HG03064 (cell line): Measurements from ENCODE around the gene C2CD2L.
"Not testable (repeated sequence)": the region's sequence is repeated elsewhere in the genome, so short reads cannot be mapped to it uniquely, and the experiment has no call there.

Experiments
- ATAC-seq: cut with Tn5 transposase; IDR thresholded peaks from one replicate; pipeline ENCODE4 v1.9.1; 2021; ENCODE audit warnings: low read depth; ENCODE audit not compliant: unreplicated experiment

The C2CD2L gene

GRCh38 chr11:119092880-119093842 is 14.0 kb upstream of the C2CD2L start:
- no peak for ATAC-seq

- ATAC-seq, result peak; percentile 5
Observed at GRCh38 chr11:119093942-119094815, 13.0 kb upstream of the C2CD2L start.

GRCh38 chr11:119094816-119095065 is 12.4 kb upstream of the C2CD2L start:
- ATAC-seq, result peak; percentile 48

- ATAC-seq, result peak; percentile 70
Observed at GRCh38 chr11:119095066-119095880, 11.9 kb upstream of the C2CD2L start.

- no peak for ATAC-seq
Observed at GRCh38 chr11:119099711-119100110, 7.4 kb upstream of the C2CD2L start.

GRCh38 chr11:119100246-119100970 is 6.7 kb upstream of the C2CD2L start:
- no peak for ATAC-seq

GRCh38 chr11:119100994-119101758 is 6.0 kb upstream of the C2CD2L start:
- ATAC-seq, result peak; percentile 8

- peak; percentile 70 for ATAC-seq
Observed at GRCh38 chr11:119101759-119102423, 5.3 kb upstream of the C2CD2L start, which contains the start of gene DPAGT1. TSS of gene DPAGT1 (minus strand) at chr11:119101853. CDS start at chr11:119101655, 198 bp downstream.

- ATAC-seq, result not testable (repeated sequence)
Observed at GRCh38 chr11:119103161-119103664, 3.9 kb upstream of the C2CD2L start.

GRCh38 chr11:119103793-119104192 is 3.4 kb upstream of the C2CD2L start:
- ATAC-seq, result no peak

GRCh38 chr11:119107538-119108145 is 498 bp downstream of the C2CD2L start:
- peak; percentile 24 for ATAC-seq

GRCh38 chr11:119108146-119108856 is 1.2 kb downstream of the C2CD2L start:
- ATAC-seq, result no peak

GRCh38 chr11:119108857-119109221 is 1.7 kb downstream of the C2CD2L start:
- ATAC-seq, result no peak

GRCh38 chr11:119109843-119110242 is 2.7 kb downstream of the C2CD2L start:
- no peak for ATAC-seq

- ATAC-seq, result no peak
Observed at GRCh38 chr11:119110439-119110838, 3.3 kb downstream of the C2CD2L start.

GRCh38 chr11:119111361-119111925 is 4.3 kb downstream of the C2CD2L start:
- no peak for ATAC-seq
